ENCODE measurements around the gene MIER1.

- TF ChIP-seq POLR2AphosphoS5 (IDR thresholded peaks at IDR 0.05; ENCODE audit: borderline replicate concordance, low read depth, low read length) (no peak), EZH2 (IDR thresholded peaks at IDR 0.05) (no peak), FOXP2 (optimal IDR thresholded peaks at IDR 0.05; ENCODE audit: control extremely low read depth, extremely low read length, insufficient read depth) (no peak)
Observed at GRCh38 chr1:66925944-66926343, 1.2 kb downstream of the MIER1 start.
